GM12875 (cell line): ENCODE results near the gene HNRNPDL.

Source experiments
- H3K4me3 ChIP-seq: one replicate; pipeline ENCODE4 v1.5.1; 2011; ENCODE audit warnings: low read depth, low read length, control low read depth
- TF ChIP-seq, protein P1 (sequence below): IDR thresholded peaks from 2 replicates; pipeline ENCODE4 v1.5.1; 2011; ENCODE audit warnings: low read depth, mild to moderate bottlenecking, control low read depth, inconsistent platforms, low read length, moderate library complexity, borderline replicate concordance; ENCODE audit not compliant: insufficient read depth

The HNRNPDL gene

DNA sequence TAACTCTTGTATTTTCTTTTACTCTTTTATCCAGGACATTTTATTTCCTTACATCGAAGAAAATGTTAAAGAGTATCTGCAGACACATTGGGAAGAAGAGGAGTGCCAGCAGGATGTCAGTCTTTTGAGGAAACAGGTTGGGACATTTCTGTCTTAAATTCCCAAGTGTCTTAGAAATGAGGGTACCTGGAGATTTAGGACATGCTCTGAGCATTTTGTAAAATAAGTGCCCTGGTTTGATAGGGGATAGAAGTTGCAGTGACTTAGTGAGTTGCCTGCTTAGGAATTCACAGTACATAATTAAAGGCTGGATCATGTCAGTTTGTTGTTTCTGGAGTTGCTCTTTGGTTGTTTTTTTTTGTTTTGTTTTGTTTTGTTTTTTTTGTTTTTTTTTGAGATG, 17.6 kb upstream of the HNRNPDL start:
- TF ChIP-seq, protein P1, sequence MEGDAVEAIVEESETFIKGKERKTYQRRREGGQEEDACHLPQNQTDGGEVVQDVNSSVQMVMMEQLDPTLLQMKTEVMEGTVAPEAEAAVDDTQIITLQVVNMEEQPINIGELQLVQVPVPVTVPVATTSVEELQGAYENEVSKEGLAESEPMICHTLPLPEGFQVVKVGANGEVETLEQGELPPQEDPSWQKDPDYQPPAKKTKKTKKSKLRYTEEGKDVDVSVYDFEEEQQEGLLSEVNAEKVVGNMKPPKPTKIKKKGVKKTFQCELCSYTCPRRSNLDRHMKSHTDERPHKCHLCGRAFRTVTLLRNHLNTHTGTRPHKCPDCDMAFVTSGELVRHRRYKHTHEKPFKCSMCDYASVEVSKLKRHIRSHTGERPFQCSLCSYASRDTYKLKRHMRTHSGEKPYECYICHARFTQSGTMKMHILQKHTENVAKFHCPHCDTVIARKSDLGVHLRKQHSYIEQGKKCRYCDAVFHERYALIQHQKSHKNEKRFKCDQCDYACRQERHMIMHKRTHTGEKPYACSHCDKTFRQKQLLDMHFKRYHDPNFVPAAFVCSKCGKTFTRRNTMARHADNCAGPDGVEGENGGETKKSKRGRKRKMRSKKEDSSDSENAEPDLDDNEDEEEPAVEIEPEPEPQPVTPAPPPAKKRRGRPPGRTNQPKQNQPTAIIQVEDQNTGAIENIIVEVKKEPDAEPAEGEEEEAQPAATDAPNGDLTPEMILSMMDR: no peak
- H3K4me3 ChIP-seq: no peak overlapping the region

DNA sequence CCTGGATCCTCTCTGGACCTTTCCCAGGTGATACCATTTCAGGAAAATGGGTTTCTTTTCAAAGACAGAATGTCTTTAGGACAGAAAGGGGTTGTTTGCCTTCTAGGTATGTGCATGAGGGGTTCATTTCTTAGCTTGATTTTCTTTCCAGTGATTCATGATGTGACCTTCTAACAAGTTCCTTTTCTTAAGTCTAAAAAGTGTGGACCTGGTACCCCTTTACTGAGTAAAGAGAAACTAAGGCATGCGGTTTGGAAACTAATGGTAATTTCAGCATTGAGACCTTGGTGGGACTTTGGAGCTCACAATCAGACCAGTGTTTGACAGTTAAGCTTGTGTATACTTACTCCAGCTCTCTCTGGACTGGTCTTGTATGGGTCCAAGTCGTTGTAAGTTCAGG, 8.8 kb upstream of the HNRNPDL start:
- H3K4me3 ChIP-seq: no peak overlapping the region
- TF ChIP-seq, protein P1: no peak

DNA sequence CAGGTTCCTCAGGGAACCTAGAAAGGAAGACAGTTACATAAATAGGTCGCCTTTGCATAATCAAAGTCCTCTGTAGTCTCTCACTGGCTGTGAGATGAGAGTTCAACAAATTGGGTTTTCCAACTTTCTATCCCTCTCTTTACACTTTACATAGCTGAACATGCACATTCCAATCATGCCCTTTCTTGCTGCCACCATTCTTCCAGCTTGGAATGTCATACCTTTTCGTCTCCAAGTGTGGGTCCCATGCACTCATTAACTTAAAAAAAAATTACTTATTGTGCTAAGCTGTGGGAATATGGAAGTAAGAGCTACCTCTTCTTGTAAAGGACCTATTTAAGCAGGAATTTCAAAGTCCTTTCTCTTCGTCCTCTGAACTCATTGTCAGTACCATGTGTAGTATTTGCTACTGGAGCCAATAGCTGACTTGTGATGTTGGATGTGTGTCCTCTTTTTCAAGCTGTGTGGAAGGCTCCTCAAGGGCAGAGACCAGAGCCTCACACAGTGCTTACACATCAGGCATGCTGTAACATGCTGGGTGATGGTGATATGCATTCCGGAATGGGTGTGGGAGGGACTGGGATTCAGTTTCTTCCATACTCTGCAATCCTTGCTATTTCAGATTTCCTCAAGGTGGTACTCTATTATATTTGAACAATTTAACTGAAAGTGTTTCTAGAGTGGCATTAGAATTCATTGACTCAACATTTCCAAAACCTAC, 7.2 kb upstream of the HNRNPDL start:
- H3K4me3 ChIP-seq: no peak overlapping the region
- TF ChIP-seq, protein P1: no peak

DNA sequence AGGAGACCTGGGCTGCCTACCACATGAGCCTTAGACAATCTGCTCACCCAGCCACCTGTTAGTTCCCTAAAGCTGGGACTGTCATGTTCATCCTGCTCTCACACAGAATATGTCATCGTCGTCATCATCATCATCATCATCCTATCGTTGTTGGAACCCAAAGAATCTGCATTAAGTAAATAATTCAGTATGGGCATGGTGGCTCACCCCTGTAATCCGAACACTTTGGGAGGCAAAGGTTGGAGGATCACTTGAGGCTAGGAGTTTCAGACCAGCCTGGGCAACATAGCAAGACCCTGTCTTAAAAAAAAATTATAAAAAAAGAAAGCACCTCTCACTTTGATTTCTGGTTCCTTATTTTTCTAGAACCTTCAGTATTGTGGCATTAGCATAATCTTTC, 6.5 kb upstream of the HNRNPDL start:
- H3K4me3 ChIP-seq: no peak overlapping the region

DNA sequence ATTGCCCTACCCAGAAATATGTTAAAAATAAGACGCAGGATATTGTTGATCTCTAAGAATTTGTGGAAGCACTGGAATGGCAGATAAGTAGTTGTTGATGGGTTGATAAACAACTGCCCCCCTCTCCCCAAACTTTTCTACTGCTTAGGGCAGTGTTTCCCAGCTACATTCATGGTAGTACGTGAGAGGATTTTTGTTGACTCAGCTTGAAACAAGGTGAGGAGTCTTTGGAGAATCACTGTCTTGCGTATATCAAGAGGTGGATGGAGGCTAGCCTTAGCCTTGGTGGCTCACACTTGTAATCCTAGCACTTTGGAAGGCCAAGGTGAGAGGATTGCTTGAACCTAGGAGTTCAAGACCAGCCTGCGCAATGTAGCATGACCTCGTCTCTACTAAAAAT, 5.9 kb upstream of the HNRNPDL start:
- TF ChIP-seq, protein P1: no peak
- no peak overlapping the region for H3K4me3 ChIP-seq

More for the DNA sequence above, 6.5 kb upstream of the HNRNPDL start:
- TF ChIP-seq, protein P1: no peak

DNA sequence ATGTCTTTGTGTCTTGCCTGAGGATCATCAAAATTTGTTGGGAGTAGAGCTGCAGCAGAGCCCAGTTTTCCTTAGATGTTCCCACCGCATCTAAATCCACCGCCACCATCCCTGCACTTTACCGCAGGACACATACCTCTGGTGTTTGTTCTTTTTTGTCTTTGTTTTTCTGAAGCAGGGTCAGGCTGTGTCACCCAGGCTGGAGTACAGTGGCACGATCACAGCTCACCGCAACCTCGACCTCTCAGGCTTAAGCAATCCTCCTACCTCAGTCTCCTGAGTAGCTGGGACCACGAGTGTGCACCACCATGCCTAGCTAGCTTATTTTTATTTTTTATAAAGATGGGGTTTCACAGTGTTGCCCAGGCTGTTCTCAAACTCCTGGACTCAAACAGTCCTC, 4.7 kb upstream of the HNRNPDL start:
- TF ChIP-seq, protein P1: no peak

DNA sequence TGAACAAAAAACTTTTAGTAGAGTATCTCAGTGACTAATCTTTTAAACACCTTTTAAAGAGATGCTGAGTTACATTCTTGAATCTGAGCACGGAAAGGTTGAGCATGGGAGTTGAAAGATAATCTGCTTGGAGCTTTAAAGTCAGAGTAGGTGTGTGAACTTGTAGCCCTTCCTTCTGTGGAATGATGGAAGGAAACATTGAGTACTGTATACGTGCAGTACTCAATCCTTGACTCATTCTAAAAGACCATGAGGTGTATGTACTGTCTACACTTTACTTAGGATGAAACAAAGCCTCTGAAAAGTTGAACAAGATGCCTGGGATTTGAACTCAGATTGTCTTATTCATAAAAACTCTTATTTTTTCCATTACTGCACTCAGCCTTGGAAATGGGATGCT, 3.5 kb upstream of the HNRNPDL start:
- TF ChIP-seq, protein P1: no peak
- H3K4me3 ChIP-seq: no peak overlapping the region

More for the DNA sequence above, 4.7 kb upstream of the HNRNPDL start:
- H3K4me3 ChIP-seq: no peak overlapping the region
